ENCODE measurements around the gene LRTM1.

The LRTM1 gene

DNA sequence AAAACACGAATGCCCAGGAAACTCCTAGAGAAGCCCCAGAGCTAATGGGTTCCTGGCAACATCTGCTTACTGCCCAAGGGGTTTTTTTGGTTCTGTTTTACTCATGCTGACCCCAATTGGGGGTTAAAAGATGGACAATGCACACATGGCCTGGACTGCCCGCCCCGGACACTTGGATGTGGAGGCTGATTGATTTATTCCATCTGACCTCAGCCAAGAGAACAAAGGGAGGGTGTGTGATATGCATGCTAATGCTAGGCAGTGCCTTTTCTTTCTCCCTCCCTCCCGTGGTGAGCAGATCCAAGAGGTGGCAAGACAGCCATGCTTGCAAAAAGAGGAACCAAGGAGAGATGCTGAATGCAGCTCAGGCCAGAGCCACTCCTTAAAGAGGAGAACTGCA, 3.3 kb upstream of the LRTM1 start:
- Histone ChIP-seq H3K9ac (ENCODE audit: low read length) (no peak overlapping the region), H3K36me3 (ENCODE audit: insufficient read depth, low read length) (no peaks in the 10 kb centered on the region), H3K4me2 (ENCODE audit: low read length) (no peak overlapping the region), H3K4me1 (ENCODE audit: insufficient read depth, low read length, severe bottlenecking) (no peaks in the 10 kb centered on the region), H3K79me2 (ENCODE audit: insufficient read depth, low read length) (no peaks in the 10 kb centered on the region), H3K27ac (ENCODE audit: low read depth, low read length, poor library complexity, severe bottlenecking) (no peak overlapping the region), H3K9me3 (ENCODE audit: low read length) (no peaks in the 10 kb centered on the region), H3K4me3 (ENCODE audit: low read depth, low read length, poor library complexity, severe bottlenecking) (no peak overlapping the region), H2AFZ (ENCODE audit: low read length) (no peak overlapping the region), H3F3A (ENCODE audit: insufficient read depth, low read length) (no peaks in the 10 kb centered on the region), H4K20me1 (ENCODE audit: insufficient read depth, low read length) (no peaks in the 10 kb centered on the region), H3K9me2 (ENCODE audit: low read depth, low read length) (no peaks in the 10 kb centered on the region), H3K27me3 (ENCODE audit: insufficient read depth, low read length) (no peaks in the 10 kb centered on the region)
- no peak for TF ChIP-seq EZH2 (IDR thresholded peaks at IDR 0.05; ENCODE audit: borderline replicate concordance, low read length)
- TF ChIP-seq, protein P1, sequence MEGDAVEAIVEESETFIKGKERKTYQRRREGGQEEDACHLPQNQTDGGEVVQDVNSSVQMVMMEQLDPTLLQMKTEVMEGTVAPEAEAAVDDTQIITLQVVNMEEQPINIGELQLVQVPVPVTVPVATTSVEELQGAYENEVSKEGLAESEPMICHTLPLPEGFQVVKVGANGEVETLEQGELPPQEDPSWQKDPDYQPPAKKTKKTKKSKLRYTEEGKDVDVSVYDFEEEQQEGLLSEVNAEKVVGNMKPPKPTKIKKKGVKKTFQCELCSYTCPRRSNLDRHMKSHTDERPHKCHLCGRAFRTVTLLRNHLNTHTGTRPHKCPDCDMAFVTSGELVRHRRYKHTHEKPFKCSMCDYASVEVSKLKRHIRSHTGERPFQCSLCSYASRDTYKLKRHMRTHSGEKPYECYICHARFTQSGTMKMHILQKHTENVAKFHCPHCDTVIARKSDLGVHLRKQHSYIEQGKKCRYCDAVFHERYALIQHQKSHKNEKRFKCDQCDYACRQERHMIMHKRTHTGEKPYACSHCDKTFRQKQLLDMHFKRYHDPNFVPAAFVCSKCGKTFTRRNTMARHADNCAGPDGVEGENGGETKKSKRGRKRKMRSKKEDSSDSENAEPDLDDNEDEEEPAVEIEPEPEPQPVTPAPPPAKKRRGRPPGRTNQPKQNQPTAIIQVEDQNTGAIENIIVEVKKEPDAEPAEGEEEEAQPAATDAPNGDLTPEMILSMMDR (IDR thresholded peaks at IDR 0.05; ENCODE audit: low read length): no peak

DNA sequence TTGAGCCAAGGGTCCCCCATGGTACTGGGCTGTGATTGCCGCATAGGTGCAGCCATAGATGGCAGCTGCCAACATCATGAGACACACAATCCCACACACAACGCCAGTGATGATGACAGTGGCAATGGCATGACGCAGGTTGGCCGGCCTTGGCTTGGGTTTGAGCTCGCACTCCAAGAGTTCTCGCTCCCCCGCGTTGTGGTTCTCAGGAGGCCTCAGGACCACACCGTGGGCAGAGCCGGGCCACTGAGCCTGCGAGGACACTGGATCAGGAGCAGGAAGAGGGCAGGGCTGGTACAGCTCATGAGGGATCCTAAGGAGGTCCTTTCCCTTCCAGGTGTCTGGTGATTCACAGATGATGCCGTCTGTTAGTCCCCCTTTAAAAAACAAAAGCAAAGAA, 9.3 kb downstream of the LRTM1 start:
- Histone ChIP-seq H3K9ac (ENCODE audit: low read length) (no peak overlapping the region), H3K79me2 (ENCODE audit: insufficient read depth, low read length) (no peaks in the 10 kb centered on the region), H3K4me1 (ENCODE audit: insufficient read depth, low read length, severe bottlenecking) (no peaks in the 10 kb centered on the region), H3F3A (ENCODE audit: insufficient read depth, low read length) (no peaks in the 10 kb centered on the region), H2AFZ (ENCODE audit: low read length) (no peak overlapping the region), H3K9me3 (ENCODE audit: low read length) (no peaks in the 10 kb centered on the region), H3K9me2 (ENCODE audit: low read depth, low read length) (no peaks in the 10 kb centered on the region), H3K27me3 (ENCODE audit: insufficient read depth, low read length) (no peaks in the 10 kb centered on the region), H3K4me3 (ENCODE audit: low read depth, low read length, poor library complexity, severe bottlenecking) (no peak overlapping the region), H3K36me3 (ENCODE audit: insufficient read depth, low read length) (no peaks in the 10 kb centered on the region), H4K20me1 (ENCODE audit: insufficient read depth, low read length) (no peaks in the 10 kb centered on the region), H3K27ac (ENCODE audit: low read depth, low read length, poor library complexity, severe bottlenecking) (no peak overlapping the region), H3K4me2 (ENCODE audit: low read length) (no peak overlapping the region)
- TF ChIP-seq EZH2 (IDR thresholded peaks at IDR 0.05; ENCODE audit: borderline replicate concordance, low read length): no peak
- TF ChIP-seq, protein P1 (IDR thresholded peaks at IDR 0.05; ENCODE audit: low read length): no peak

DNA sequence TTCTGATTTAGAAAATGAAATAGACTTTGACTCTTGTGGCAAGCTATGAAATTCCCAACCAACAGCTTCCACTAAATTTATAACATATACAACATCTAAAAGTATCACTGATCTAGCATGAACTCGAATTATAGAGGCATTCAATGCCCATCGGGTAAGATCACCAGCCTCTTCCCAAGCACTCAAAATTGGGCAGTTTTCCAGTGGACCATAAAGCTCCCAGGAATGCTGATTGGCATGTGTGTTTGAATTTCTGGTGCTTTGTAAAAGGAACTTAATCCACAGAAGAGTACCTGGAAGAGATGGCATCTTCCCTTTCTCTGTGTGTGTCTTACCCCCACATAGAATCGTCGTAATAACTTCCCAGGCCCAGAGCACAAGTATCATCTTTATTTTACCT, 10.0 kb downstream of the LRTM1 start:
- Histone ChIP-seq H4K20me1 (ENCODE audit: insufficient read depth, low read length) (no peaks in the 10 kb centered on the region), H3K79me2 (ENCODE audit: insufficient read depth, low read length) (no peaks in the 10 kb centered on the region), H3K36me3 (ENCODE audit: insufficient read depth, low read length) (no peaks in the 10 kb centered on the region), H3K9ac (ENCODE audit: low read length) (no peak overlapping the region), H3K27me3 (ENCODE audit: insufficient read depth, low read length) (no peaks in the 10 kb centered on the region), H3K9me3 (ENCODE audit: low read length) (no peaks in the 10 kb centered on the region), H3F3A (ENCODE audit: insufficient read depth, low read length) (no peaks in the 10 kb centered on the region), H3K4me3 (ENCODE audit: low read depth, low read length, poor library complexity, severe bottlenecking) (no peak overlapping the region), H3K9me2 (ENCODE audit: low read depth, low read length) (no peaks in the 10 kb centered on the region), H3K4me2 (ENCODE audit: low read length) (no peak overlapping the region), H3K4me1 (ENCODE audit: insufficient read depth, low read length, severe bottlenecking) (no peaks in the 10 kb centered on the region), H3K27ac (ENCODE audit: low read depth, low read length, poor library complexity, severe bottlenecking) (no peak overlapping the region), H2AFZ (ENCODE audit: low read length) (no peak overlapping the region)
- TF ChIP-seq, protein P1 (IDR thresholded peaks at IDR 0.05; ENCODE audit: low read length): no peak
- TF ChIP-seq EZH2 (IDR thresholded peaks at IDR 0.05; ENCODE audit: borderline replicate concordance, low read length): no peak
